NCI-H69 (cell line): ENCODE measurements around the gene KIF16B.
"Not testable (repeated sequence)": the region's sequence is repeated elsewhere in the genome, so short reads cannot be mapped to it uniquely, and the experiment has no call there.

Source experiments
- DNase-seq: peaks from one replicate; lab custom pipeline; 2025; lab: John Stamatoyannopoulos, UW

Gene KIF16B

DNA sequence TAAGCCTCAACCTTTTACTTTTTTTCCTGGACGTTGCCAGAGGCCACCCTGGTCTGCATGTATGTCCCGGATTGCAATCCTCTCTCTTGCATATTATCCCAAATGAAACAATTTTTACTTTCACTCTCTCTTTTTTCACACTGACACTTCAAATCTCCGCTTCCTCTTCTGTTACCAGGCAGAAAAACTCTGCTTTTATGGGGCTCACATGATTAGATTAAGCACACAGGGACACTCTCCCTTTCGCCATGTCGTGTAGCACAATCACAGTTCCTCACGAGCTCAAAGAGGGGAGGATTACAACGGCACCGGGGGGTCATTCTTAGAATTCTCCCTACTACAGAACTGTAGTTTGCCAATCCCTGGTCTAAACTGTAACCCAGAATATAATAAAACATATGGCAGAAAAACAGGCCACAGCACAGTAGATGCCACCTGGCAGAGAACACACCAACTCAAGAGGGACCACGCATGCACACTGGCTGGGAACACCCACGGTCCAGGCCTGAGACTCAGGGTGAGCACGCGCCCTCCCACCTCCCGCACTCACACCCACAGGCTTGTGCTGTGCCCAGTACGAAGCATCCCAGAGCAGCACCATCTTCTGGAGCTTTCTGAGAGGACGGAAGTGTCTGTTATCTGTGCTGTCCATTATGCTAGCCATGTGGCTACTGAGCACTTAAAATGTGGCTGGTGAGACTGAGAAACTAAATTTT, 288.7 kb downstream of the KIF16B start:
- DNase-seq: no peak

DNA sequence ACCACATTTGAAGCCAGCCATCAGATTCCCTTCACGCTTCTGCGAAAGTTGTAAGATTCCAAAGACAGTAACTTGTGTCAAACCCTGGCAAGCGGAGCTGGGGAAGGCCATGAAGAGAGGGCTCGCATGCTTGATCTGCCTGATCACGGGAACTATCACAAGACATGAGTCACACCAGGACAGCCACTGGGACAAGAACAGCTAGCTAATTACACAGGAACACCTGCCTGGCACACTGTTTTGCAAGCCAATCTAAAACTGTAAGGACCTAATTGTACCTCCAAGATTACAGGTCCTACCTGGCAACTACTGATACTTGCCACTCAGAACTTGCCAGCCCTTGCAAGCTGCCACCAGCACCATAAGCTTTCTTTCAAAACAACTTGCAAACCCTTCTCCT, 289.3 kb downstream of the KIF16B start:
- DNase-seq: peak; percentile 52

DNA sequence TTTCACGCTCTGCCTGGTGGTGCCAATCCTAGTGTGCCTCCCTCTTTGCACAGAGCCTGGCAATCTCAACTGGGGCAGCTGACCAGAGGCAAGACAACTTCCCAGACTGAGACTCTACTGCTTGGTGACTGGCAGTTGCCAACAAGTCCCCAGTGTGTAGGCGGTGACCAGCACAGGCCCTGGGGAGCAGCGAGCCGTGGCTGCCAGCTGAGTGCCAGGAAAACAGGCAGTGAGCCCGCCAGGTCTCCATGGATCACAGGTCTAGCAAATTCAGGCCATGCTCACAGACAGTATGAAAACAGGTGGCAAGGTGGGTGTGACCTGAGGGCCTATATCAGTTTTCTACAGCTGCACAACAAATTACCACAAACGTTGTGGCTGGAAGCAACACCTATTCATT, 289.9 kb downstream of the KIF16B start:
- peak; percentile 8 for DNase-seq

DNA sequence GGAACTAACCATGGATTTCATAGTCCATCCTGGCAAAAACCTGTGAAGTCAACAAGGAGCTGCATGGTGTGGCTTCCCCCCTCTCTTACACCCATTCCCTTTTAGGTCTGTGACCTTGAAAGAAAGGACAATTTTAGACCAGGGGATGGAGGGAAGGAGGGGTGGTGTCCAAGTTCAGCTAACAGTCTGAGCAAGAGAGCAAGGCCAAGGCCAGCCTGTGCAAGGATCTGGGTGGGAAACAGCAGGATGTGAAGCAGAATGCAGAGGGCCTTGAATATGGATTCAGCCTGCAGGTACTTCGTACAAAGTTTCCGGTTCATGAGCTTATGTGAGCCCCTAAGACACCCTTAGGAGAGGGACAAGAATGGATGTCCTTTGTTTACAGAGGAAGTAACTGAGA, 293.0 kb downstream of the KIF16B start:
- no peak for DNase-seq

DNA sequence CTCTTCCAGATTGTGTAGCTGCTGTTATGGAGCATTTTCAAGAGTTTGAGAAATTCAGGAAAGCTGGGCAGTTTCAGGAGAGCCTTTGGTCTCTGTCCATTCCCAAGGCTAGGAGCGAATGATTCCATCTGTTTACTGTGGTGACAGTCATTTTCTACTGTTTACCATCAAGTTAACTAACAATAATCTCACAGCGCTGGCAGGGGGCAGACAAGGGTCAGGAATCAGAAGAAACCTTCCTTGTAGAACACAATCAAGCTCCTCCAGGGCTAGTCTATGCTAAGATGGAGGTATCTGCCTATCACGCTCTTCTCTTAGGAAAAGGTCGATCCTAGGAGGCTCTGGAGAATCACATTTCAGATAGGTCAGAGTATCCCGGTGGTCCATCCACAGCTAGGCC, 293.9 kb downstream of the KIF16B start:
- DNase-seq: no peak

DNA sequence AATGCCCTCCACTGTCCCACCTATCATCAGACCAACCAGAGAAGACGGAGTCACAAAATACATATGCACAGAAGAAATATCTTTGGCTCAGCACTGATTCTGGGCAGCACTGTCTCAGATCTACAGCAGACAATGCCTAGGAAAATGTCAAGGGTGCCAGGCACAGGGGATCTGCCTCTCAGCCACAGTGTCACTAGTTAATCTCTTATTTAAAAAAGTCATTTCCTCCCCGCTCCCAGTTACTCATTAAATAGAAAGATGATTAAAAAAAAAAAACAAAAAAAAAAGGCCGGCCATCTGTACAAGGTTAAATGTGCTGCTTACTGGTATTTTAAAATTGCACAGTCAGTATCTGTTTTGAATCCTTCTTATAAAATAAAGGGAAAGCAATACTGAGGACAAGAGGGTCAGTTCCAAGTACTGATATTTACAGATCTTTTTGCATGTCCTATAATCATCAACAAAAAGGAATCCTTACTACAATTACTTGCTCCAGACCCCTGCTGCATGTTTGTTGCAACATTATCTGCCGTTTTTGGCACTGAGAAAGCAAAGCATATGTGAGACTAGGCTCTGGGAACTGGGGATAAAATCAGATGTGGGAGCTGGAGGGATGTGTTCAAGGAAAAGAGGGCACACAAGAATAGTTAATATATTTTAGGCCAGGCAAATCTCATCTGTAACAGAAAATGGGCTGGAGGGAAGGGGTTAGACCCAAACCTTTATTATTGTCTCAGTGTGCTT, 299.3 kb downstream of the KIF16B start:
- DNase-seq: peak; percentile 6

DNA sequence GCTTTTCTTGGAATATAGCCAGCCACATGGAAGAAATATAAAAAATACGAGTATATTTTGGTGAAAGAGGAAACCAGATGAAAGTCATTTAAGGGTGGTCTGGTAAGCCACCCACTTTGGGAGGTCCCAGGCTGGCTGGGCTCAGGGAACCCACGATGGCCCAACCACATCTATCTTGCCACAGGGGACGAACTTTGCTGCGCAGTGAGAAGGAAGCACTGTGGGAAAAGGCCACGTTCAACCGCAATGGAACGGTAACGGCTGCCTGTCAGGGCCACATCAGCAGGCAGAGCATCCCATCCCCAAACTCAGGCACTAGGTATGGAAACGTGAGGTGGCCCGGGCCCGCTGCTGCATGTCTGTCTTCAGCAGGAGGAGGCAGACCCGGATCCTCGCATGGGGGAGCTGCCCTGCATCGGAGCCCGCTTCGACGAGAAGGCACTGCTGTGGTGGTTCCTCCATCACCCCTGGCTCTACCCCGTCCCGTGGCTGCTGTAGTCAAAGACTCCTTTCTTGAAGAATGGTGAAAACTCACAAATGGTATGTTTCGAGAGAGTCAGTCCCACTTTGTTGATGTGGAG, 300.4 kb downstream of the KIF16B start:
- DNase-seq: no peak

DNA sequence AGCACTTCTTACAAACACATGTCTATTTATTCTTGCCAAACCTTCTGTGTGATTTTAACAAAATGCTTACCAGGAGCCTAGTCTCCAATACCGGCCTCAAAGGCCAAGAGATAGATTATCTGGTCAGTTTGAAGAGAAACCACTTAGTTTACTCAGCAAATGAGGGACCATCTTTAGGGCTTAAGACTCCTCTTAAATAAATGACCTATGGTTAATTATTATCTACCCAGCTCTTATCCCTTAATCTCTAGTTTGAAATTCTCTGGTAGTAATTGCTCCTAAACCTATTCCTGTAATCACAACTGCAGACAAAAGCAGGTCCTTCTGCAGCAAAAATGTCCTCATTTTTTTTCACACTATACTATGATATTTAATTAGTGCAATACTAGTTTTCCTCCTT, 301.8 kb downstream of the KIF16B start:
- no peak for DNase-seq

DNA sequence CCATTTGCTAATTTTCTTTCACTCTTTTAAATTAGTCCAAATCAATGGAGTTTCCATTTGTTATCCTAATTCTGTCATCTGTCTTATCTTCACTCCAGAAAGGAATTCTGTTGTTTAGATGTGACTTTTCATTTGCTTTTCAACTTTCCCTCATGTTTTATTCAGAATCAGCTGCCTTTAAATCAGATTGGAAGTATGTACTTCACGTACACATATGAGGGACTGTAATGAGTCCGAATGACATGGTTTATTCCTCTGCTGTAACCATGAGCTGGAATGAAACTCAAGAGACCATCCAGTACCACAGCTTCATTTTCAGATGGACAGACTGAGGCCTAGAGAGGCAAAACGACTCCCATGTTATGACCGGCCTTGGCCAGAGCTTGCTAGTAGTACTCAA, 302.3 kb downstream of the KIF16B start:
- no peak for DNase-seq

DNA sequence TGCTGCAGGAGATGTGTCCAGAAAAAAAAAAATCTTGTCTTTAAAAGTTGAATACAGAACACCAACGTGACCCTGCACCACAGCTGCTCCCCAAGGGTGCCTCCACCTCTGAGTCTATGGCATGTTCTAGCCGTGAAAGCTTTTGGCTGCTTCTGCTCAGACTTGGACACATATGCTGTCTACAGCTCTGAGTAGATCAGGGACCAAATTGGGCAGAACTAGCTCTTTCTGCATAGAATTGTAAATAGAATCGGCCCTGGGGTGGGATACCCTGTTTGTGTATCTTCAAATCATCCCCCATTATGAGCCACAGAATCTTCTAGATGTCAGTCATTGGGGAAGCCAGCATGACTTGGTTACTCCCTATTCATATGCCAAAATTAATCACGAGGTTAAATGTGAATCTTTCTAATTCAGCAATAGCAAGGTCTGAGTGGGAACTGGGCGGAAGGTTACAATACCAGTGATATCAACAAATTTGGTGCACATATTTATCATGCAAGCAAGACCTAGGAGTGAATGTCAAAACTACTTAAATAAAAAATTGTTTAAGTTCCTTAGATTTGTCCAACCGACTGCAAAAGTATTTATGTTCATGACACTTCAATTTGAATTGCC, 302.8 kb downstream of the KIF16B start:
- no peak for DNase-seq

DNA sequence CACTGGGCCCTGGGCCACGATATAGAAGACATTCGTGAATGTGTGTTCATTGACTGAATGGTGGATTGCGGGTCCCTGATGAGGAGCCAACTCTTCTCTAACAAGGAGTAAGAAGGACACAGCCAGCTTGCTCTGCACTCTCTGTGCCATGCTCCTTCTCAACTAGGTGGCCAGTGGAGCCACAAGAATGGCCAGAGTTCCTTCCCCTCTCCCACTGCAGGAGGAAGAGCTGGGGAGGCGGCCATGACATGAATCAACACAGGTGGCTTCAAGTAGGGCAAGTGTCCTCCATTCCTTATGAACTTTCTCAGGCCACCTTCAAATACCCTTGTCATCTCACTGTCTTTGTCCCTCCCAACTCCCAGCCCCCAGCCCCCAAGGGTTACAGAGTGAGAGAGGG, 305.7 kb downstream of the KIF16B start:
- no peak for DNase-seq

DNA sequence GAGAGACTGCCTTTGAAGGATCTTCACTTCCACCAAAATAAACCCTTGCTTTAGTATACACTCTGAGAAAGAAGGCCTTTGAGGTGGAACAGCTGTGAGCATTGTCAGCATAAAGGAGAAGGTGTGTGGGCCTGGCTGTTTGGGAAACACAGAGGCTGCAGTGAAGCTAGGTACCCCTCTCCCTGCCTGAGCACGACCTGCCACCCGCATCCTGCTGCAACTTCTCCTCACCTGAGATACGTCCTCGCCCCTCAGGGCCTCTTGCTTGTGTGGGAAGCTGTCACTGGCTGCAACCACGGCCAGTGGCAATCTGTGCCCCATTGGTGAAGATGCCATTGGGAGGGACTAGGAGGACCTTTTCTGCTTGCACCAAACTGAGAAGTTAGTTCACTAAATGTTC, 307.9 kb downstream of the KIF16B start:
- no peak for DNase-seq

DNA sequence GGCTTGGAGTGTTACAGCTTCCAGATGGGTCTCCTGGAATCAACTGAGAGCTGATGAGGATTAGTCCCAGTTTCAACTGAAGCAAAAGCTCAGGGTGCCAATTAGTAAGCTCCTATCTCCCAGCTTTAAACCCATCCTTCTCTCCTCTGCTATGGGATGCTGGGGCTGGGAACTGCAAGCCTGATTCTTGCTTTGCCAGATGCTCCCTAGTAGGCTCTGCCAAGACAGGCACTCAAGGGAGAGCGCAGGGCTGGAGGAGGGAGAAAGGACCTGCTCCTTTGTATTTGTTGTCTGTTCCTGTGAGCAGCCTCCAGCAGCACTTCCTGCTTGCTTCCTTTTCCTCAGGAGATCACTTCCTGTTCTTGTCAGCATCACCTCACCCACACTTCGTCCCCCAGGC, 309.7 kb downstream of the KIF16B start:
- peak; percentile 5 for DNase-seq

DNA sequence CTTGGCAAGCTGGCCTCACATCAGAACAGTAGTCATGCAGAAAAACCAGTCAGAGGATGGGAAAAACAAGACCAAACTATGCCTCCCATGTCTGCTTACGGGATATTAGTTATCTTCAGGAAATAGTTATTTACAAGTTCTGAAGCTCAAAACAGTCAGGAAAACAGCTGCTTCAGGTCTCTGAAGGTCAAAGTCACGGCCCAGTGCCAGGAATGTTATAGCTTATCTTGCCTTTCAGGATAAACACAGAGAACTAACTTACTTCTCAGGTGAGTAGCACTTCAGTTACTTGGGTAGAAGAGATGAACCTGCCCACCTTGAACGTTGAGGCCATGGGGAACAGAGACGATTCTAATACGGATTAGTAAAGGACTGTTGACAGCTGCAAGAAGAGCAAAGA, 310.7 kb downstream of the KIF16B start:
- no peak for DNase-seq

DNA sequence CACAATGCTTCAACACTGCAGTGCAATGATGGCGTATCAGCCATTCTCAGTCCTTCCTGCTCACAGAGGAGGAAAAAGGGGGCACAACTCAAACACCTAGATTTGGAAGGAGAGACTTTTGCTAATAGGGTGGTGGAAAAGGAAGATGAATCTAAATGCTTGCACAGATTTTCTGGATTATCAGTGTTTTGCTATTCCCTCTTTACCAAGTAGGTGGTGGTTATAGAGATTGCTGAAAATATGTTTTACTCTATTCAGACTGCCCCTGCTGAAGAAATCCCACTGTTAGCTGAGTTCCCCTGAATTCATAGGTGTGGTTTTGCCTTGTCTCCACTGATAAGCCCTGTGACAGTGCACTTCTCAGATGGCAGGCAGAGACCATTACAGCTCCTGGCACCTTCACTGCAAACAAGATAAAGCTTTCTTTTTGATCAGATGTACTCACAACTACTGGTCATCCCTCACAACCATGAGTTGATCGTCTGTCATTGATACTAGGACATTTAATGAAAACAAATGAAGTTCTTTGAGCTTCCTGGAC, 311.4 kb downstream of the KIF16B start:
- no peak for DNase-seq

DNA sequence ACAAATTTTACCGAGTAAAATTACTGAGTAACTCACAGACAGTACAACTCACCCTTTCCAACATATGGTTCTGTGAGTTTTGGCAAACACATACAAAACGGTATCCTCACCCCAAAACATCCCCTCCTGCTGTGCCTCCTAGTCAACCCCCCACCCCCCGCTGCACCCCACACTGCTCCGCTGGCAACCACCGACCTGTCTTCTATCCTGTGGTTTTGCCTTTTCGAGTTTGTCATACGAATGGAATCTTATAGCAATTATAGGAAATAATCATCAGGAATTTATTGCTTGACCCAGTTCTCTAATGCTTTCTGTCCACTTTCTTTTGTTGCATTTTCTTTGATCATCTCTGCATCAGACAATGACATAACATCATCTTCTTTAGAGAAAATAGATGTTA, 312.3 kb downstream of the KIF16B start:
- no peak for DNase-seq

DNA sequence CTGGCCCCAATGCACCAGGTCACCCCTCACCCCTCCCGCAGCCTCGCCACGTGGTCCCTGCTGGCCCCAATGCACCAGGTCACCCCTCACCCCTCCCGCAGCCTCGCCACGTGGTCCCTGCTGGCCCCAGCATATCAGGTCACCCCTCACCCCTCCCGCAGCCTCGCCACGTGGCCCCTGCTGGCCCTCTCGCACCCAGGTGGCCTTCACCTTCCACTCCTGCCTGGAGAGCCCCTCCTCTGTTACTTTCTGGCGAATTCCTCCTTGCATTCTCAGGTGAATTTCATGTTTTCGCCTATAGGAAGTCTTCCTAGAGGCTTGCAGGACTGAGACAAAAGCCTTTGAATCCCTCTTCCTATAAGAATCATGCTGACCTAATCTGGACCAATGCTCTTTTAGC, 313.1 kb downstream of the KIF16B start:
- DNase-seq: not testable (repeated sequence)

DNA sequence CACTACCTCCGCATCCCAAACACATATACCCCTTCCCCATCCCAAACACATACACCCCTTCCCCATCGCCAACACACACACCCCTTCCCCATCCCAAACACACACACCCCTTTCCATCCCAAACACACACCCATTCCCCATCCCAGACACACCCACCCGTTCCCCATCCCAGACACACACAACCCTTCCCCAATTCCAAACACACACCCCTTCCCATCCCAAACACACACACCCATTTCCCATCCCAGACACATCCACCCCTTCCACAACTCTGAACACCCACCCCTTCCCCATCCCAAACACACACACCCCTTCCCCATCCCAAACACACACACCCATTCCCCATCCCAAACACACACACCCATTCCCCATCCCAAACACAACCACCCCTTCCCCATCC, 314.5 kb downstream of the KIF16B start:
- DNase-seq: no peak

DNA sequence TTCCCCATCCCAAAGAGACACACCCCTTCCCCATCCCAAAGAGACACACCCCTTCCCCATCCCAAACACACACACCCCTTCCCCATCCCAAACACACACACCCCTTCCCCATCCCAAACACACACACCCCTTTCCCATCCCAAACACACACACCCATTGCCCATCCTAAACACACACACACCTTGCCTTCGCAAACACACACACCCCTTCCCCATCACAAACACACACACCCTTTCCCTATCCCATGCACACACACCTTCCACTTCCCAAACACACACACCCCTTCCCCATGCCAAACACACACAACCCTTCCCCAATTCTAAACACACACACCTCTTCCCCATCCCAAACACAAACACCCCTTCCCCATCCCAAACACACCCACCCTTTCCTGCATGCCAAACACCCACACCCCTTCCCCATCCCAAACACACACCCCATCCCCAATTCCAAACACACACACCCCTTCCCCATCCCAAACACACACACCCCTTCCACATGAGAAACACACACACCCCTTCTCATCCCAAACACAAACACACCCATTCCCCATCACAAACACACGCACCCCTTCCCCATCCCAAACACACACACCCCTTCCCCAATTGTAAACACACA, 315.3 kb downstream of the KIF16B start:
- DNase-seq: no peak

DNA sequence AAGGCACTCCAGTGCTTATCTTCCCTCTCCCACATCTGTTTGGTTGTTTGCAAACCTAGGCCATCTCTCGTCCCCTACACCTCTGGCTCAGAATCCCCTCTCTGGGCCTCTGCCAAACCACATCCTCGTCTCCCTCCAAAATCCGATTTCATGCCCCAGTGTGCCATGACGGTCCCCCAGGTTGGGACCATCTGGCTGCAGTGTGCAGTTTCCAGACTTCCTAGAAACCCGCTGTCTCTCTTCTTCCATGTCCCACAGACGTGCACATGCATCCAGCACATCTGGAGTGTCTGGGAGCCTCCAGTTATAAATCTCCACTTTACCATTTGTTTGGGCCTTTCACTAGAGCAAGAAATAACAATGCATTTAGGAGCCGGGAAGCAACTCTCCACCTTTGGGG, 316.2 kb downstream of the KIF16B start:
- DNase-seq: no peak

DNA sequence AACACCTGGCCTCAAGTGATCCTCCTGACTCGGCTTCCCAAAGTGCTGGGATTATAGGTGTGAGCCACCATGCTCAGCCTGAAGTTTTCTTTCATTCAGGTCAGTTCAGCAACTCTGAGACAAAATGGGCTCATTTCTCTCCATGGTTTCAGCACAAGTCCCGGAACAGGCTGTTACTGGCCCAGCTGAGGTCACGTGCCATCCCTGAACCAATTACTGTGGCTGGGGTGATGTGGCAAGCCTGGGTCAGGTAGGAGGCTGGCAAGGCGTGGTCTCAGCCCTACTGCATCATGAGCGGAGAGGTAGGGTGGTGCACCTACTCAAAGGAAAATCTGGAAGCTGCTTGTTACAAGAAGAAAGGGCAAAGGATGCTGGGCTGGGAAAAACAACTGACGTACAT, 326.4 kb downstream of the KIF16B start:
- no peak for DNase-seq

DNA sequence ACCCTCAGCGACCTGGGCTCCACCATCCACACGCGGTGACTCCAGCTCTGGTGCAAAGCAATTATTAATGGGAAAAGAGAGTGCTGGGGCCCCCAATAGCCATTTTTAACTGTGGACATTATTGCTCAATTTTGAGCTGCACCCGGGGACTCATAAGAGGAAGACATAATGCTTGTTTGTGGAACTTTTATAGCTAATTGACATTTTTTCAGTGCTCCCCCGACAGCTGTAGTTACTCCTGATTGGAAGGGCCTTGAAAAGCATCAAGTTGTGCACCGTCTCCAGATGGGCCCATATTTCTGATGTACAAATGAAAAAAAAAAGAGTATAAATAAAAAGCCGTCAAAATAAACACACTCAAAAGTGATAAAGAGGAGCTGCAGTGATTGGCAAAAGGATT, 327.0 kb downstream of the KIF16B start:
- no peak for DNase-seq
